ENCODE data around the gene VDAC1.
"Not testable (repeated sequence)": the region's sequence is repeated elsewhere in the genome, so short reads cannot be mapped to it uniquely, and the experiment has no call there.

Gene VDAC1, protein sequence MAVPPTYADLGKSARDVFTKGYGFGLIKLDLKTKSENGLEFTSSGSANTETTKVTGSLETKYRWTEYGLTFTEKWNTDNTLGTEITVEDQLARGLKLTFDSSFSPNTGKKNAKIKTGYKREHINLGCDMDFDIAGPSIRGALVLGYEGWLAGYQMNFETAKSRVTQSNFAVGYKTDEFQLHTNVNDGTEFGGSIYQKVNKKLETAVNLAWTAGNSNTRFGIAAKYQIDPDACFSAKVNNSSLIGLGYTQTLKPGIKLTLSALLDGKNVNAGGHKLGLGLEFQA

DNA sequence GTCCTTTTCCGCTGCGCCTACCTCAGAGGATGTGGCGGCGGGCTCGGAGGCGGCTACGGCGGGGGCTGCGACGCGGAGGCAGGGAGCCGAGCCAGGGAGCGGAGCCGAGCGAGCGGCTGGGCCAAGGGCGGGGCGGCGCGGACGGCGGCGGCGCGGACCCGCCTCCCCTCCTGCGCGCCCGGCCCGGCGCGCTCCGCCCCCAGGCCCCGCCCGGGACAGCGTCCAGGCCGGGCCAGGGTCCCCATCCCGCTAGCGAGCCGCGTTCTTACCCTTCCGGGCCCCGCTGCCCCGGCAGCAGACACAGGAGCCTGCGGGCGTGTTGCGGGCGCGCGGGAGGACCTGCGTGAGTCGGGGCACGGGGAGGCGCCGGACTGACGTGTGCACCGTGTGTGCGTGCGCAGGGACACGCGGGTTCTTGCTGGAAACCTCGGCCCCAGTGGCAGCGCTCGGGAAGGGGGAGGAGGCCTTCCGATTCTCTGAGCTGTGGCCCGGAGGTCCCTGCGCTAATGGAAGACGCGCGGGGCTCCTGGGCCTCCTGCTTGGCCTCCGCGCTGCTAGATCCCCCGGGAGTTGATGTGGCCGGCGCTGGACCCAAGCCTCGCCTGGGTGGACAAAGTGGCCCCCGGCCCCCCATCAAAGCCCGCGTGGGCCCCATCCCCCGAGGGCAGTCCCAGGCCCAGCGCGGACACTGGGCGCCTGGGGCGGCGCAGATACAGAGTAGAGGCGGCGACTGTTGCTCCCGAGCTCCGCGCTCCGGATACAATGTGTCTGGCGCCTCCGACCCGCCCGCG is at the start of gene VDAC1:
Gene VDAC1, minus strand, starts transcription at position 350 of the 791 bp plus-strand sequence. CDS start 11,963 bp downstream, outside the sequence.
- peak; percentile 93 for DNase-seq

DNA sequence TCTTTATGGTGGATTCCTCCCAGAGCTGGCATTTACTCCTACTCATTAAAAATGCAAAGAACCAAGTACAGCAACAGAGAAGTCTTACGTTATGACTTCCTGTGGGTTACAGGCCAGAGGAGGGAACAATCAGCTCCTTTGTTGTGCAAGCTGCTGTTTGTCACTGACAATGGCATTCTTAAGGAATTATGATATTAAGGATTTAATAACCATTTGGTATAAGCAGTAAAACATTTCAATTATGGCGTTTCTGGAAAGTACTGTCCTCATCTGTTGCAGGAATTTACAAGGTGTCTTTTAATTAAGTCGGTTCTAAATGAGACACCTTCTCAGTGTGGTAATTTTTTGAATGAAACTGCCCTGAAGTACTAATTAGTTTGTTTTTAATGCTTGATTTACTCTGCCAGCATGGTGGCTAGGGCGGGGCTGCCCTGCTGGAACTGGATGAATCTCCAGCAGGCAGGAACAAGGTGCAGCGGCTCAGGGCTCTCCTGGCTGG is 49.1 kb upstream of the VDAC1 start:
- no peak for DNase-seq

DNA sequence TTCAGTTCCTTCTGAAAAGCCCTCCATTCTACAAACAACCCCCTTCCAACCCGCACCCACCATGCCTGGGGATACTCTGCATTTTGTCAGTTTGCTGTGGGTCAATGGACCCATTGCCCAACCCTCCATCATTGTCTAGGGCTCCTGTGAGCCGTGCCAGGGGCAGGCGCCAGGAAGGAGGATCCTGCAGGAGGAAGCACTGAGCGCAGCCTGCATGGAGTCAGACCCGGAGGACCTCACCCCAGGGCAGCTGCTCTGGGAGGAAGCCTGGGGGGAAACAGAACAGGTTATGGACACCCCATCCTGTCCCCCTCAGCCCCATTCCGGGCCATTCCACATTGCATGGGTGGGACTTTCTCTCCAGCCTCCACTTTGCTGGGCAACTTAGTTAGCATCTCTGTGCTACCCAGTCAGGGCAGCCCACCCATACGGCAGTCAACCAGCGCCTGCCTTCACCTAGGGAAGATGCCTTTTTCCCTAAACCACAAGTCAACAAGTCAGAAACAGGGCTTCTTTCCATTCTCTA is 48.6 kb upstream of the VDAC1 start:
- DNase-seq, result no peak

DNA sequence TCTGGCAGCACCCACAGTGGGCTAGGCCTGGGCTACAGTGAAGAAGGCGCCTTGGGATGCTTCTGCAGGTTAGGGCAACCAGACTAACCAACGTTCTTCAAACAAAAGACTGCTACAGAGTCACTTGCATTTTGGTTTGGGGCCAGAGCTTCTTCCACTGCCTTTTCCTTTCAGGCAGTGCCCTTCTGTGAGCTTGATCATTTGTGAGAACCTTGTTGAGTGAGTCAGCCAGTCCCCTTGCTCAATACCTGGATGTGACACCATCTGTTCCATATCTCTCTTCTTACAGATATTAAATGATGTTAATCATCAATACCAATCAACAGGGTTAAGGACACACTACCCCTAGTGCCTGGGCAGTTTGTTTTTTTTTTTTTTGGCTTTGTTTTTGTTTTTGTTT is 46.5 kb upstream of the VDAC1 start:
- no peak for DNase-seq

DNA sequence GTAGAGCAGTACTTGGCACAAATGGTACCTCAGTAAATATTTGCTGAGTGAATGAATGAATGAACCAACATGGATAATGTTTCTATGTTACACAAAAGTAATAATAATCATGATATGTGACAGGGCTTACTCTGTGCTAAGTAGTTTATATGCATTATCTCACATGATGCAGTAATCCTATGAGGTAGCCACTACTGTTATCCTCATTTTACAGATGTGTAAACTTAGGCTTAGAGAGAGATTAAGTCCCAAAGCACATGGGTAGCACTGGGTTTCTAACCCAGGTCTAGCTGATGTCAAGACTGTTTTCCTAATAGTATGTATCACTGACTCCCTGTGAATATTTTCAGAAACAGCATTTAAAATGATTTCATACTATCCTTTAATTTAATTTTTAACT is 44.1 kb upstream of the VDAC1 start:
- DNase-seq, result no peak

GRCh38 chr5:134047687-134048056 is 42.9 kb upstream of the VDAC1 start:
- no peak for DNase-seq

DNA sequence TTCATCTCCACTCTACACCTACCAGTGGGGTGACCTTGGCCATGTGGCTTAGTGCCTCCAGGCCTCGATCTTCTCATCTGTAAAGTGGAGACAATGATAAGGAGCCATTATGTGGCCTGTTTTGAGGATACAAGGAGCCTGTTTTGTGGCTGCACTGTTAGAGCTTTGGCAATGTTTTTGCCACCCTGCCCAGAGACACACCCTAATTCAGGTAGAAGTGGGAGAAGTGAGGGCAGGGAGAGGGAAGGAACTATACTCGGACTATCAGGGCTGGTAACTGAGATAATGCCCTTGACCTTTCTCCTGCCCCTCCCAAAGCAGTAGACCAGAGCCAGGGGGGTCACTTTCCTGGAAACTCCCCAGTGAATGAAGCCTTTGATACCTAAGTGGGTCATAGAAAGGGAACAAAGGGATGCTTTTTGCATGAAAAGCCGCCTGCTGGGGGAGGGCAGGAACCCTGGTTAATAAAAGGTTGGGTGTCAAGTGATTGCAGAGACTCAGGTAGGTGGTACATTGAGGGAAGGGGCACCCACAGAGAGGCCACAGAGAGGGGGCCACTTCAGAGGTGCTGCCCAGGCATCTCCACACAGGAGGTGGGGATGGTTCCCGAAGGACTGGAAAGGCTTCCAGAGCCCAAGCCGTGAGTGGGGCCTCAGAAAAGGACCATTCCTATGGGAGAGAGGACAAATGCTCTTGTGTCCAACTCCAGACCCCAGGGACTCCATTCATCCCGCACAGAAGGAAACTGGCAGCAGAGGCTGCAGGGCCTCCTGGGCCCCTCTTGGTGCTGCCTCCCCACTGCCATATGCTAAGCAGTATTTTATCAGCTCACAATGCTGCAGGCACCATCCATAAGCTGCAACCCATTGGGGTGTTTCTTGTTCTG is 42.3 kb upstream of the VDAC1 start:
- DNase-seq, result no peak

- DNase-seq, result no peak
Observed at GRCh38 chr5:134046330-134046729, 41.6 kb upstream of the VDAC1 start.

DNA sequence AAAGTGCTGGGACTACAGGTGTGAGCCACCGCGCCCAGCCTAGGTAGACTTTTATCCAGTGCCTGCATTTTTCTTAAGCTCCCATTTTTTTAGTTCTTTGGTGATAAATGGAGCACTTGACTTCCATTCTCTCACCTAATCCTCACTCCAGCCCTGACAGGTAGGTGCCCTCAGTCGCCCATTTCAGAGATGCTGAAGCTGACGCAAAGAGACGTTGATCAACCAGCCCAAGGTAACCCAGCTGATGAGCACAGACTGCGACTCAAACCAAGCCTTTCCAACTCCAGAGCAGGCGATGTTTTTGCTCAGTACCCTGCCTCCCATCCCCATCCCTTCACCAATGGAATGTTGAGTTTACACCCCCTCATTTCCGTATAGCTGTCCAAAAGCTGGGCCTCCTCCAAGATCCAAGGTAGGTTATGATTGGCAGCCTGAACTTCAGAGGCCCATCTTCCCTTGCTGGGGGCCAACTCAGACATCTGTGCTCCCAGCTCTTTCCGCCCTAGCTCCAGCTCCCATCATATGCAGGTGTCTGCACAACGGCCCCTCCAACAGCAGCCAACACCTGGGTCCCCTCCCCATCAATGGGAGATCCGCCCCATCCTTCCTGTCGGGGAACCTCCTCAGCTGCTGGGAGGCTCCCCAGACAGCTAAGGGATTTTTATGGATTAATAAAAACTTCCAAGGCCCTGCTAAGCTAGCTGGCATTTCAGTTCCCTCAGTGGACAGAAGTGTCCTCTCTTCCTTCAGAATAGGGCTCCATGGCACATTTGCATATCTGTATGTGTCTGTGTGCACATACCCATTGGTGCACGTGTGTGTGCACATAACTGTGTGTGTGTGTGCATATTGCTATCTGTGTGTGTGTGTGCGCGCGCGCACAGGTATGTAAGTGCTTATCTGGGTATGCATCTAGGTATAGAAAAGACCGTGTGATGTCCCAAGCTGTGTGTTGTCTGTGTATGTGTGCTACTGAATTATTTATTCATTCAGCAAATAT is 39.3 kb upstream of the VDAC1 start:
- no peak for DNase-seq

- DNase-seq, result no peak
Observed at GRCh38 chr5:134041570-134042411, 37.0 kb upstream of the VDAC1 start.

- no peak for DNase-seq
Observed at GRCh38 chr5:134038138-134038537, 33.4 kb upstream of the VDAC1 start.

GRCh38 chr5:134037160-134037559 is 32.4 kb upstream of the VDAC1 start:
- no peak for DNase-seq

GRCh38 chr5:134034326-134034725 is 29.6 kb upstream of the VDAC1 start:
- DNase-seq, result no peak

DNA sequence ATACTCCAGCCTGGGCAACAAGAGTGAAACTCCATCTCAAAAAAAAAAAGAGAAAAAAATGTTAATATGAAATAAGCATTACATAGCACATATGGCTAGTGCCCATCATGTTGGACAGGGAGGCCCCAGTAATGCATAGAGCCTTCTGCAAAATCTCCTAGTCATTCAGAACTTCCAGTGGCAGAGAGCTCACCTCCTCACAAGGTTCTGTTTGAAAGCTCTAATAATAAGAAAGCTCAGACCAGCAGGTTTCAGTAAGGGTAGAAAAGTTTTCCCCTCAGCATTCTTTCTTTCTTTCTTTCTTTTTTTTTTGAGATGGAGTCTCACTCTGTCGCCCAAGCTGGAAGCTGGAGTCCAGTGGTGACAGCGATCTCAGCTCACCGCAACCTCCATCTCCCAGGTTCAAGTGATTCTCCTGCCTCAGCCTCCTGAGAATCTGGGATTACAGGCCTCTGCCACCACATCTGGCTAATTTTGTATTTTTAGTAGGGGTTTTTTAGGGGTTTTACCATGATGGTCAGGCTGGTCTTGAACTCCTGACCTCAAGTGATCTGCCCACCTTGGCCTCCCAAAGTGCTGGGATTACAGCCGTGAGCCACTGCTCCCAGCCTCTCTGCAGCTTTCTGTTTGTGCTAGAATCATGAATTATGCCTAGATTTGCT is 25.7 kb upstream of the VDAC1 start:
- DNase-seq, result not testable (repeated sequence)

- no peak for DNase-seq
Observed at GRCh38 chr5:134029156-134029555, 24.4 kb upstream of the VDAC1 start.

GRCh38 chr5:134028496-134028895 is 23.7 kb upstream of the VDAC1 start:
- DNase-seq, result no peak

DNA sequence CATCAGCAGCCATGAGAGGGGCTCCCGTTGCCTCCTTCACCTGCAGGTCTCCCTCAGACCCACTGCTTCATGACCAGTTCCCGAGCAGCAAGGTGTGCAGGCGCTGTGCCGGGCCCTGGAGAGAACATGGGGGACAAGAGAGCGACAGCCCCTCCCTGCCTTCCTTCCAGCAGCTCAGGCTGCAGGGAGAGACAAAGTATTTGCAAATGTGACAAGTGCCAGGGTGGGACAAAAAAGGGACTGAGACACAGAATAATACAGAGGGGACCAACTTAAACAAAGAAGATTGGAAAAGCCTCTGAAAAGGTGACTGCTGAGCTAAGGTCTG is 22.5 kb upstream of the VDAC1 start:
- no peak for DNase-seq

DNA sequence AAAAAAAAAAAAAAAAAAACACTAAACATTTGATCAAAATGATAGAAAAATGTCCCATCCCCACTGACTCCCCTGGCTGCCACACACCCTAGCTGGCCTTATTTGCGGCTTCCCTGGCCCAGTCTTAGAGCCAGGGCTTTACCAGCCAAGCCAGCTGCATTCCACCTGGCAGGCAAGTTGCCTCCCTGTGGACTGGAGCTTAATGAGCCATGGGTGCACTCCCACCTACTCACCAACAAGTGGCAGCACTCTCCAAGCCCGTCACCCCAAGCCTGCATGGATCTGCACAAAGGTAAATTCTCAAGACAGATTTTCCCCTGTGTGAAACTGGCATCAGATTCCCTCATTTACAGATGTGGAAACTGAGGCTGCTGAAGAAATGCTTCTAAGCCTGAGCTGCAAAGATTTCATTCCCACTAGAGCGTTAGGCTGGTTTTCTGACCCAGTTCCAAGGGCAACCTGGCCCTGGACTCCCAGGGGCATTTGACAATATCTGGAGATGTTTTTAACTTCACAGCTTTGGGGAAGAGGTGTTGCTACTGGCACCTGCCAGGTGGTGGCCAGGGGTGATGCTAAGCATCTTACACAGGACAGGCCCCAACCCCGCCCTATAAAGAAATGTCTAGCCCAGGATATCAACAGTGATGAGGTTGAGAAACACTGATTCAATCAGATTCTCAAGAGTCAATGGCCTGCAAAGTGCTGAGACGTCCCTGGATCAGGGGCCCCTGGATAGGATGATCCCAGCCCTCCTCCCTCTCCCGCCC is 21.9 kb upstream of the VDAC1 start:
- peak; percentile 77 for DNase-seq

GRCh38 chr5:134025786-134026185 is 21.0 kb upstream of the VDAC1 start:
- no peak for DNase-seq

DNA sequence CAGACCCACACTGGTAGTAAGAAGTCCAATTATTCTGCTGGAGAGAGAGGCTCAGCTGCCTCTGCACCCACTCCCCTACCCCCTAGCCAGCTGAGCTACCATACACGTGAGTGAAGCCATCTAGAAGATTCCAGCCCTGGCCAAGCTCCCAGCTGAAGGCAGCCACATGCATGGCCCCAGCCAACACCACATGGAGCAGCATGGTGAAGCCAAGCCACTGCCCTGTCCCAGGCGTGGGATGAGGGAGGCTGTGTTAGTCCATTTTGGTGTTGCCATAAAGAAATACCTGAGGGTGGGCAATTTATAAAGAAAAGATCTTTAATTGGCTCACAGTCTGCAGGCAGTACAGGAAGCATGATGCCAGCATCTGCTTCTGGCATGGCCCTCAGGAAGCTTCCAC is 20.0 kb upstream of the VDAC1 start:
- no peak for DNase-seq
